CD4-positive, alpha-beta T cell (primary cell): ENCODE results near the gene ZIC5. TPM values are rescaled to one million over a fixed set of nuclear protein-coding genes. Genes with fewer than 3 reads are reported as not detected.

ENCODE experiments used
- ATAC-seq: fragments of 200-7000 bp; cut with Tn5 transposase; one replicate; pipeline ENCODE4 v1.10.0; 2022; ENCODE audit warnings: mild to moderate bottlenecking; ENCODE audit not compliant: poor library complexity
- CTCF ChIA-PET: fragments of 350-600 bp; sonication (Branson Sonifier 250); formaldehyde crosslinking; loops from one replicate; lab custom pipeline; 2021; ENCODE audit warnings: antibody characterized with exemption, inconsistent platforms; lab: Charles Lee
- POLR2A ChIA-PET: fragments of 350-600 bp; sonication (Branson Sonifier 250); formaldehyde crosslinking; loops from one replicate; lab custom pipeline; 2021; ENCODE audit warnings: antibody characterized with exemption, inconsistent platforms; lab: Charles Lee
- DNase-seq, 14 experiments: peaks; one replicate each; pipeline ENCODE4 v3.0.0-alpha.2; 2013 to 2020; ENCODE audit warnings: mixed read lengths in 2 of 14
- H3K27ac ChIP-seq, 2 donors: one replicate each; pipeline versions ENCODE4 v1.5.1 to v1.7.0; 2013; ENCODE audit warnings: low read length in 2 of 2, low read depth in 1 of 2, mild to moderate bottlenecking in 1 of 2
- H3K27me3 ChIP-seq, 2 experiments: 1 replicate in 1 of 2; 2 replicates in 1 of 2; pipeline versions ENCODE4 v1.6.1 to v1.7.0; 2013; ENCODE audit warnings: low read length in 2 of 2, control low read depth in 1 of 2, mild to moderate bottlenecking in 1 of 2, moderate library complexity in 1 of 2; ENCODE audit not compliant: insufficient read depth in 2 of 2, control insufficient read depth in 1 of 2
- H3K36me3 ChIP-seq: one replicate; pipeline ENCODE4 v1.6.1; 2013; ENCODE audit warnings: low read length, control low read depth; ENCODE audit not compliant: insufficient read depth
- H3K4me1 ChIP-seq: one replicate; pipeline ENCODE4 v1.6.1; 2013; ENCODE audit warnings: low read length, control low read depth; ENCODE audit not compliant: insufficient read depth
- H3K4me3 ChIP-seq: one replicate; pipeline ENCODE4 v1.5.1; 2013; ENCODE audit warnings: mild to moderate bottlenecking, low read length, moderate library complexity
- H3K9me3 ChIP-seq, 2 experiments: 1 replicate in 1 of 2; 2 replicates in 1 of 2; pipeline versions ENCODE4 v1.6.1 to v1.7.0; 2013; ENCODE audit warnings: low read length in 2 of 2, mild to moderate bottlenecking in 2 of 2, control low read depth in 1 of 2, moderate library complexity in 1 of 2; ENCODE audit not compliant: control insufficient read depth in 1 of 2, insufficient read depth in 1 of 2
- H3K27ac Mint-ChIP-seq: one replicate; pipeline ENCODE4 v1.8.0; 2020; ENCODE audit warnings: mixed read lengths
- H3K27me3 Mint-ChIP-seq: one replicate; pipeline ENCODE4 v1.8.0; 2021; ENCODE audit warnings: mixed read lengths
- H3K36me3 Mint-ChIP-seq: one replicate; pipeline ENCODE4 v1.8.0; 2021; ENCODE audit warnings: low read depth, mixed read lengths
- H3K4me1 Mint-ChIP-seq: one replicate; pipeline ENCODE4 v1.8.0; 2021; ENCODE audit warnings: low read depth, mixed read lengths
- H3K4me3 Mint-ChIP-seq: one replicate; pipeline ENCODE4 v1.8.0; 2020; ENCODE audit warnings: mild to moderate bottlenecking, mixed read lengths
- H3K9me3 Mint-ChIP-seq: one replicate; pipeline ENCODE4 v1.8.0; 2020; ENCODE audit warnings: mixed read lengths
- CTCF ChIP-seq: fragments of 200-600 bp; IDR thresholded peaks from one replicate; pipeline ENCODE4 v1.8.0; 2022; ENCODE audit warnings: antibody characterized with exemption, mild to moderate bottlenecking
- intact Hi-C, 2 experiments: fragments of 100-400 bp; cut with DNase I in 1 of 2; cut with micrococcal nuclease in 1 of 2; formaldehyde crosslinking; loops; one replicate each; pipeline versions ENCODE4 v1.15.1 to v1.9.0; 2023 to 2025; cut with DNase I, micrococcal nuclease
- total RNA-seq, 174 experiments: library from RNA in 2 of 174; stranded (reverse) in 2 of 174; gene quantifications; one replicate each; pipeline ENCODE4 v1.2.3 and lab custom pipeline; 2021 to 2026

The ZIC5 gene
- total RNA-seq, 2 experiments from 2014 or later: not detected

GRCh38 chr13:99963816-99964339 is 7.7 kb downstream of the ZIC5 start:
- H3K27ac Mint-ChIP-seq: no peak overlapping the region
- POLR2A ChIA-PET: no interaction called here
- intact Hi-C loops: no loop called here

GRCh38 chr13:99962242-99962641 is 9.3 kb downstream of the ZIC5 start:
- CTCF ChIA-PET: no interaction called here
- H3K27me3 ChIP-seq: peaks cover 79 to 94% of the 10 kb centered on the region in 2 experiments
- H3K27ac Mint-ChIP-seq: no peak overlapping the region

More at GRCh38 chr13:99963816-99964339, 7.7 kb downstream of the ZIC5 start:
- Histone ChIP-seq H3K27ac (no peak overlapping the region), H3K27me3 (peaks cover 73 to 94% of the 10 kb centered on the region in 2 experiments), H3K36me3 (no peaks in the 10 kb centered on the region), H3K4me1 (peaks cover 24% of the 10 kb centered on the region), H3K9me3 (peaks cover 0 to 28% of the 10 kb centered on the region in 2 experiments), H3K4me3 (no peak overlapping the region)
- DNase-seq (no peak), ATAC-seq (no peak)
- no peak overlapping the region for H3K4me3 Mint-ChIP-seq
- H3K36me3 Mint-ChIP-seq: no peaks in the 10 kb centered on the region
- CTCF ChIA-PET: no interaction called here
- no peaks in the 10 kb centered on the region for H3K9me3 Mint-ChIP-seq
- TF ChIP-seq CTCF: no peak
- peaks cover 84% of the 10 kb centered on the region for H3K27me3 Mint-ChIP-seq
- peaks cover 20% of the 10 kb centered on the region for H3K4me1 Mint-ChIP-seq

GRCh38 chr13:99961636-99962035 is 9.9 kb downstream of the ZIC5 start:
- no peak overlapping the region for H3K4me3 Mint-ChIP-seq
- Histone ChIP-seq H3K9me3 (peaks cover 0 to 36% of the 10 kb centered on the region in 2 experiments), H3K27ac (no peak overlapping the region), H3K4me3 (no peak overlapping the region), H3K4me1 (peaks cover 35% of the 10 kb centered on the region), H3K36me3 (no peaks in the 10 kb centered on the region), H3K27me3 (peaks cover 84 to 94% of the 10 kb centered on the region in 2 experiments)
- H3K36me3 Mint-ChIP-seq: no peaks in the 10 kb centered on the region
- peaks cover 23% of the 10 kb centered on the region for H3K4me1 Mint-ChIP-seq
- H3K27me3 Mint-ChIP-seq: peaks cover 91% of the 10 kb centered on the region
- TF ChIP-seq CTCF: no peak
- no peak for DNase-seq
- intact Hi-C loops: loop anchor here in 1 of 2 experiments (2.0 kb wide), 1 partner anchor 37 kb away; no protein-coding TSS in a partner anchor
- no peak for ATAC-seq
- peaks cover 2% of the 10 kb centered on the region for H3K9me3 Mint-ChIP-seq
- no peak overlapping the region for H3K27ac Mint-ChIP-seq
- ChIA-PET CTCF (no interaction called here), POLR2A (no interaction called here)

More at GRCh38 chr13:99962242-99962641, 9.3 kb downstream of the ZIC5 start:
- no peaks in the 10 kb centered on the region for H3K36me3 Mint-ChIP-seq
- TF ChIP-seq CTCF: no peak
- POLR2A ChIA-PET: no interaction called here
- H3K27me3 Mint-ChIP-seq: peaks cover 91% of the 10 kb centered on the region
- peaks cover 2% of the 10 kb centered on the region for H3K9me3 Mint-ChIP-seq
- intact Hi-C loops: no loop called here
- no peak overlapping the region for H3K4me3 Mint-ChIP-seq
- ATAC-seq (no peak), DNase-seq (no peak)
- H3K4me3 ChIP-seq: no peak overlapping the region
- H3K4me1 Mint-ChIP-seq: peaks cover 21% of the 10 kb centered on the region
- H3K36me3 ChIP-seq: no peaks in the 10 kb centered on the region
- H3K9me3 ChIP-seq: peaks cover 0 to 30% of the 10 kb centered on the region in 2 experiments
- H3K27ac ChIP-seq: no peak overlapping the region
- peaks cover 29% of the 10 kb centered on the region for H3K4me1 ChIP-seq
